Left renal cortex interstitium (tissue), 4 donors: ENCODE data around the gene C1orf146. TPM values are rescaled to one million over a fixed set of nuclear protein-coding genes. Genes with fewer than 3 reads are reported as not detected.
"Not testable (repeated sequence)": the region's sequence is repeated elsewhere in the genome, so short reads cannot be mapped to it uniquely, and the experiment has no call there.

Experiments used
- DNase-seq, 4 donors: peaks; one replicate each; pipeline ENCODE4 v3.0.0-alpha.2; 2013; ENCODE audit warnings: low read depth in 4 of 4, low spot score in 2 of 4, missing footprints in 1 of 4
- polyA plus RNA-seq, 4 donors: library from polyadenylated mRNA; unstranded; fragments of 120-200 nt; gene quantifications; one replicate each; pipeline ENCODE4 v1.2.1, GENCODE V29; 2013; ENCODE audit not compliant: insufficient read length in 4 of 4

Gene C1orf146
- polyA plus RNA-seq, result under 1 TPM in 3 of 4 donors, not detected in 1; 0.18 to 0.21 (median 0.21) TPM

- no peak for DNase-seq
Measured at GRCh38 chr1:92217721-92218120, at the start of gene C1orf146. Gene C1orf146 (plus strand): TSS chr1:92217915. CDS start chr1:92231421, 13,506 bp downstream.

- no peak for DNase-seq
Measured at GRCh38 chr1:92168657-92169056, 49.1 kb upstream of the C1orf146 start.

DNA sequence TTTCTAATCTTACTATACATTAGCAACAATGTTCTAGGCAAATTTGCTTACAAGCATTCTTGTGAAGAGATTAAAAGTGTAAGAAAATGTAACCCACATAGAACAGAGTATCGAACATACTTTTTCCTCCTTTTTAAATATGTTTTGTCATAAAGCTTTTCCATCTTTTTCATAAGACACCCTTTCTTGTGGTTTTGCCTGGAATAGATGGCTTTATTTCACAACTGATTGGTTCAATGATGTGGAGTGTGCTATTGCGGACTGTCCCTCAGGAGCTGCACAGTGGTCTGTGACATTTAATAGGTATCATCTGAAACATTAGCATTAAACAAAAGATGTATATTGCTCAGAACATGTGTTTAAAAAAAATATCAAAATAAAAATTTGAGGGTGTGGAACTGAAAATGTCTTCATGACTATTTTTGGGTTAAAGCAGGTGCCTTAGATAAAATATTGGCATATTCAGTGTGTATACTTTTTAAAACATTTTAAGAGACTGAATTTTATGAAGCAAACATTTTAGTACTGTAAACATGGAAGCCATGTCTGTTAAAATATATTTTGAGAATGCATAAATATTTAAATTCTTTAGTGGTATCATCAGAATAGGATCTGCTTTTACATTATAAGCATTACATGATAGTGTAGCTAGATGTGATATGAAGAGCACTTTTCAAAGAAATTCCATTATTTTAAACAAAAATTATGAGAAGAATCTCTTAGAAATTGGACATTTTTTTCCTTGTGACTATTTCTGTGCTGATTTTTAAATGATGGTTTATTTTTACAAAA is 48.3 kb upstream of the C1orf146 start:
- no peak for DNase-seq

- DNase-seq, result no peak
Measured at GRCh38 chr1:92184632-92185031, 33.1 kb upstream of the C1orf146 start.

- no peak for DNase-seq
Measured at GRCh38 chr1:92186081-92186480, 31.6 kb upstream of the C1orf146 start.

DNA sequence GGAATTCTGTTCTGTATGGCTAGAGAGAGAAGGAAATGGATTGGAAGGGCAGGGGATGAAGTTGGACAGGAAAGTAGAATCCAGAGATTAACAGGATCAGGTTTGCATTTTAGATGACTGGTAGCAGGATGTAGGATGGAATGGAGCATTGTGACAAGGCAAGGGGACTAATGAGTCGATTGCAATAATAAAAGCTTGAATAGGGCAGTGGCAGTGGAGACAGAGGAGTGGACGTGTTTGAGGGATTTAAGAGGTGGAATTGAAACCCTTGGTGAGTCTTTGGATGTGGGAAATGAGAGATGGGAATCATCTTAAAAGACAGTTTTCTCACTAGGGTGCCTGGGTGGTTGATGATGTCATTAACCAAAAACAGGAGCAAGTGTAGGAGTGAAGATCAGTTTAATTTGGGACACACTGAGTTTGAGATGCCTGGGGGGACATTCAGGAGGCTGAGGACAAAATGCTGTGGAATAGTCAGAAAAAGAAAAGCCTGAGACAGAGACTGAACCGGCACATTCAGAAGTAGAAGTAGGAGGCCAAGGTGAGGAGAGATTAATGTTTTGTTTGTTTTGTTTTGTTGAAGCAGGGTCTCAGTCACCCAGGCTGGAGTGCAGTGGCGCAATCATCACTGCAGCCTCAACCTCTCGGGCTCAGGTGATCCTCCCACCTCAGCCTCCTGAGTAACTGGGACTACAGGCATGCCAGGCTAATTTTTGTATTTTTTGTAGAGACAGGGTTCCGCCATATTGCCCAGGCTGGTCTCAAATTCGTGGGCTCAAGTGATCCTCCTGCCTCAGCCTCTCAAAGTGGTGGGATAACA is 29.1 kb upstream of the C1orf146 start:
- DNase-seq, result no peak

GRCh38 chr1:92191726-92192125 is 26.0 kb upstream of the C1orf146 start:
- no peak for DNase-seq

GRCh38 chr1:92192246-92192645 is 25.5 kb upstream of the C1orf146 start:
- no peak for DNase-seq

DNA sequence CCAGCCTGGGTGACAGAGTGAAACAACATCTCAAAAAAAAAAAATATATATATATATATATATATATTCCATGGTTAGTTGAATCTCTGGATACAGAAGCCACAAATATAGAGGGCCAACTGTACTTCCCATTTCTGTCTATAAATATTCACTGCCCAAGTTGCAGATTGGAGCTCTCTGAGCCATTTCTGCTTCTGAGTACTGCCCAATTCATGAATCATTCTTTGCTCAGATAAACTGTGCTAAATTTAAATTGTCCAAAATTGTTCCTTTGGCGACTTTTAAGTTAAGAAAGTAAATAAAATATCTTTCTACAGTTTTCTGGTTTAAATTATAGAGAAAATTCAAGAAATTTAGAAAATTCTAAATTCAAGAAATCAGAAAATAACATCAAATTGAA is 23.2 kb upstream of the C1orf146 start:
- DNase-seq, result no peak

DNA sequence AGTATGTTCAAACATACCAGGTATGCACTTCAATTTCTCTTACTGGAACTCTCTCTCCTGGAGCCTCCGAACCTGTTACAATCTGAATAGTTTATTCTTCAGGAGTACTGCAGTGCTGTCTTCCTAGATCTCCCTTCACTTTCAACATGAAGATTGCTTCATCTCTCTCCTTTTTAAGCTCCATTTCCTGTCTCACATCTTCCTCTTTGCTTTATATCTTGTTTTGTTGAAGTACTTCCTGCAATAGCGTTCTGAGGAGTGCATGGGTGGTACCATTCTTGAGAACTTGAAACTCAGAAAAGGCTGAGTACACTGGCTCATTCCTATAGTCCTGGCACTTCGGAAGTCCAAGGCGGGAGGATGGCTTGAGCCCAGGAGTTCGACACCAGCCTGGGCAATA is 15.7 kb upstream of the C1orf146 start:
- no peak for DNase-seq

DNA sequence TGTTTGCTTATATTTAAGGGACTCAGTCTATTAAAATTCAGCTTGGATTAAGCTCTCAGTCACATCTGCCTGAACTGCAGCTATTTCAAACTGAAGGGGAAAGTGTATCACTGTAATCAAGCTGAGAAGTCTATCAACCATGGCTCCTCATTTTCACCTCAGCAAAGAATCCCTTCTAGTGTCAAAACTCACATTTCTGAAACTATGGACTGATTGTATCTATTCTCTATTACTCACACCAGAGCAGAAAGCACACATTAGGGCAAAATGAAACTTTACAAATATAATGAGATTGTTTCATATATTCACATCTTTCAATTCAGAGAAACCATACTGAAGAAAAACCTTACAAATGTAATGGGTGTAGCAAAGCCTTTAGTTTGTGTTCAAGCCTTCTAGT is 14.6 kb upstream of the C1orf146 start:
- DNase-seq, result no peak

GRCh38 chr1:92210701-92211100 is 7.0 kb upstream of the C1orf146 start:
- no peak for DNase-seq

GRCh38 chr1:92211166-92211565 is 6.5 kb upstream of the C1orf146 start:
- DNase-seq, result no peak

DNA sequence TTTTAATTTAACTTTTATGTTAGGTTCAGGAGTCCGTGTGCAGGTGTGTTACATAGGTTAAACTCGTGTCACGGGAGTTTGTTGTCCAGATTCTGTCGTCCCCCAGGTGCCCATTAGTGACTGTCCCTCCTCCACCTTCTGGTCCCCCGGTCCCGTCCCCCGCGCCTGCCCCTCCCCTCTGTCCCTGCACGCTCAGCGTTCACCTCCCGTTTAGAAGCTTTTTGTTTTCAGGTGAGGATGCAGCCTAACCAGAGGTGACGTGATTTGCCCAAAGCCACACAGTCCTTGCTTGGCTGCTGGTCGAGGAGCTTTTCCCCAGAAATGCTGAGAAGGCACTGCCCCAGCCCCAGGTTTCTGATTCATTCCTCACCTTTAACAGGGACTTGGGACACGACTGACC is 844 bp downstream of the C1orf146 start:
- no peak for DNase-seq

- no peak for DNase-seq
Measured at GRCh38 chr1:92219028-92219427, 1.3 kb downstream of the C1orf146 start.

GRCh38 chr1:92228401-92228800 is 10.7 kb downstream of the C1orf146 start:
- DNase-seq, result no peak

- DNase-seq, result no peak
Measured at GRCh38 chr1:92230736-92231135, 13.0 kb downstream of the C1orf146 start.

DNA sequence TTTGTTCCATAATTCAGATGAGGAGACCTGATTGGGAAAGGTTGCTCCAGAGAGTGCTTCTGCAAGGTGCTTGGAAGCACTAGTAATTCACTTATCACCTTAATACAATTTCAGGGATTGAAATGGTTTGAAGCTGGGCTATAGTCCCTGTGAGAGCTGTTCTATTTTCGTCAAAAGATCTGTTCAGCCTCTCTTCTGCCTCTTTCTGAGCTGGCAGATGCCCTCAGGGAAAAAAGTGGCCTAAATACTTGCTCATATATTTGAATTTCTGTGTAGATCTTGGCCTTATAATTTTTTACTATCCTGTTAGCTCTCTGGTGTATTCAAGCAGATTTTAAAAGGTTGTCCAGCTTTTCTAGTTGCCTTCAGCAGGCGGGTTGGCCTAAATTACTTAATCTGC is 22.3 kb downstream of the C1orf146 start:
- DNase-seq, result no peak

DNA sequence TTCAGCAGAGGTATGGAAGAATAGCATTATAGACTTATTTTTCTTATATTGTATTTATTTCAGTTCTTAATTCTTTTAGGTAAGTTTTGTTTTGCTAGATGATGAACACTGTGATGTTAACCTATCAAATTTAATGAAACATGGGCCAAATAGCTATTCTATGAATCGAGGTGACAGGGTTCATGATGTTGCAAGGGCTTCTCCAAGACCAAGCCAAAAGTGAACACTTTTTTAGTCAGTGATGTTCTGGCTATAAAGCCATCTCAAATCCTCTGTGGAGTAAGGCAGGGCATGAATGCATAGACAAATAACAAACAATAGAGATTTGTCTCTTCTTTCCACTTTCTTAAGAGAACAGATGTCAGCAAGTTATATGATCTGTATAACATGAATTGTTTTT is 26.7 kb downstream of the C1orf146 start:
- no peak for DNase-seq

- DNase-seq, result not testable (repeated sequence)
Measured at GRCh38 chr1:92254714-92255113, 37.0 kb downstream of the C1orf146 start.

- DNase-seq, result no peak
Measured at GRCh38 chr1:92259350-92259749, 41.6 kb downstream of the C1orf146 start.

- no peak for DNase-seq
Measured at GRCh38 chr1:92262516-92262915, 44.8 kb downstream of the C1orf146 start.
